Right lobe of liver (tissue), 6 donors: ENCODE data around the gene CDK14. TPM values are rescaled to one million over a fixed set of nuclear protein-coding genes. Genes with fewer than 3 reads are reported as not detected.
"Not testable (repeated sequence)": the region's sequence is repeated elsewhere in the genome, so short reads cannot be mapped to it uniquely, and the experiment has no call there.

Experiments used
- ATAC-seq, 4 donors: fragments of 200-7000 bp; cut with Tn5 transposase; one replicate each; pipeline ENCODE4 v1.9.1; 2020; ENCODE audit warnings: mild to moderate bottlenecking in 4 of 4, moderate library complexity in 4 of 4
- DNase-seq, 3 donors: peaks; one replicate each; pipeline ENCODE4 v3.0.0-alpha.2; 2020
- H3K27ac ChIP-seq, 3 donors: fragments of 200-600 bp; one replicate each; pipeline ENCODE4 v1.8.0; 2022
- H3K27me3 ChIP-seq, 2 donors: fragments of 200-600 bp; one replicate each; pipeline ENCODE4 v1.8.0; 2022
- H3K36me3 ChIP-seq, 4 donors: fragments of 200-600 bp; sonication (generic) in 1 of 4; one replicate each; pipeline versions ENCODE4 v1.5.1 to v1.8.0; 2017 to 2022; ENCODE audit warnings: control low read depth in 1 of 4
- H3K4me1 ChIP-seq, 4 donors: fragments of 200-600 bp; sonication (generic) in 1 of 4; one replicate each; pipeline versions ENCODE4 v1.5.1 to v1.8.0; 2017 to 2022; ENCODE audit warnings: control low read depth in 1 of 4
- H3K4me3 ChIP-seq, 3 donors: fragments of 200-600 bp; one replicate each; pipeline ENCODE4 v1.8.0; 2022
- H3K9me3 ChIP-seq, 4 donors: fragments of 200-600 bp; sonication (generic) in 1 of 4; one replicate each; pipeline versions ENCODE4 v1.5.1 to v1.8.0; 2017 to 2022; ENCODE audit warnings: control low read depth in 1 of 4
- POLR2A ChIP-seq: fragments of 450-650 bp; IDR thresholded peaks from one replicate; pipeline ENCODE4 v1.6.1; 2017; ENCODE audit warnings: antibody characterized with exemption, mild to moderate bottlenecking
- WGBS: methylation state at CpG from one replicate; pipeline ENCODE4 v1.1.6; 2018; ENCODE audit warnings: low coverage, low lambda C conversion rate; ENCODE audit not compliant: insufficient coverage; ENCODE audit errors: missing lambda C conversion rate; 5-methylcytosine and 5-hydroxymethylcytosine counted together
- intact Hi-C, 2 donors: fragments of 100-400 bp; cut with DNase I; formaldehyde crosslinking; loops; one replicate each; pipeline versions ENCODE4 v1.11.2 to v1.14.1; 2022
- total RNA-seq, 6 experiments: library from RNA; depleted of rRNA in 2 of 6; stranded (reverse); fragments of >200 nt in 2 of 6; fragmentation: NEBNext Ultra II Directional in 3 of 6; extraction: Animal tissue kit (Norgen Biotek cat#: 25700) in 3 of 6; gene quantifications; one replicate each; pipeline versions ENCODE4 v1.1.0 to v1.2.4, GENCODE V29; 2016 to 2023
- TF ChIP-seq, protein P1 (sequence below), 4 donors: fragments of 200-600 bp in 3 of 4; fragments of 450-650 bp in 1 of 4; IDR thresholded peaks; one replicate each; pipeline versions ENCODE4 v1.5.1 to v1.8.0; 2016 to 2022; ENCODE audit warnings: antibody characterized with exemption in 4 of 4, mild to moderate bottlenecking in 2 of 4
- donor health status: DM: no; HTN: yes; CAD: no.
- donor health status: DM: no; HTN: no; CAD: no.
- donor health status: DM: no; HTN: no; CAD: no.
- donor health status: DM: no; HTN: yes; CAD: no.
- donor health status: DM: no; HTN: yes; CAD: no.

CDK14 gene
- total RNA-seq, 6 experiments from 2014 or later: 12.6 to 28.7 (median 17.9) TPM

DNA sequence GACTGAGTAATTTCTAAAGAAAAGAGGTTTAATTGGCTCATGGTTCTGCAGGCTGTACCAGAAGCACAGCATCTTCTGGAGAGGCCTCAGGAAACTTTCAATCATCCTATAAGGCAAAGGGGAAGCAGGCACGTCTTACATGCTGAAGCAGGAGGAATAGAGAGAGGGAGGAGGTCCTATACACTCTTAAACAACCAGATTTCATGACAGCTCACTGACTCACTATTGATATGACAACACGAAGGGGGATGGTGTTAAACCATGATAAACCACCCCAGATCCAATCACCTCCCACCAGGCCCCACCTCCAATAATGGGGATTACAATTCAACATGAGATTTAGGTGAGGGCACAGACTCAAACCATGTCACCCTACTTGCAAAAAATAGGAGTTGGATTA lies 201.5 kb downstream of the CDK14 start:
- ATAC-seq (no peak), DNase-seq (no peak)
- no peak for TF ChIP-seq POLR2A
- TF ChIP-seq, protein P1, sequence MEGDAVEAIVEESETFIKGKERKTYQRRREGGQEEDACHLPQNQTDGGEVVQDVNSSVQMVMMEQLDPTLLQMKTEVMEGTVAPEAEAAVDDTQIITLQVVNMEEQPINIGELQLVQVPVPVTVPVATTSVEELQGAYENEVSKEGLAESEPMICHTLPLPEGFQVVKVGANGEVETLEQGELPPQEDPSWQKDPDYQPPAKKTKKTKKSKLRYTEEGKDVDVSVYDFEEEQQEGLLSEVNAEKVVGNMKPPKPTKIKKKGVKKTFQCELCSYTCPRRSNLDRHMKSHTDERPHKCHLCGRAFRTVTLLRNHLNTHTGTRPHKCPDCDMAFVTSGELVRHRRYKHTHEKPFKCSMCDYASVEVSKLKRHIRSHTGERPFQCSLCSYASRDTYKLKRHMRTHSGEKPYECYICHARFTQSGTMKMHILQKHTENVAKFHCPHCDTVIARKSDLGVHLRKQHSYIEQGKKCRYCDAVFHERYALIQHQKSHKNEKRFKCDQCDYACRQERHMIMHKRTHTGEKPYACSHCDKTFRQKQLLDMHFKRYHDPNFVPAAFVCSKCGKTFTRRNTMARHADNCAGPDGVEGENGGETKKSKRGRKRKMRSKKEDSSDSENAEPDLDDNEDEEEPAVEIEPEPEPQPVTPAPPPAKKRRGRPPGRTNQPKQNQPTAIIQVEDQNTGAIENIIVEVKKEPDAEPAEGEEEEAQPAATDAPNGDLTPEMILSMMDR (IDR thresholded peaks at IDR 0.05): no peak
- H3K27me3 ChIP-seq: no peaks in the 10 kb centered on the region
- no peak overlapping the region for H3K4me3 ChIP-seq
- intact Hi-C loops: no loop called here
- H3K36me3 ChIP-seq: no peaks in the 10 kb centered on the region
- H3K27ac ChIP-seq: no peak overlapping the region
- no peaks in the 10 kb centered on the region for H3K4me1 ChIP-seq
- 66% methylated on average over 2 of the region's 2 CpGs for WGBS
- H3K9me3 ChIP-seq: no peaks in the 10 kb centered on the region

DNA sequence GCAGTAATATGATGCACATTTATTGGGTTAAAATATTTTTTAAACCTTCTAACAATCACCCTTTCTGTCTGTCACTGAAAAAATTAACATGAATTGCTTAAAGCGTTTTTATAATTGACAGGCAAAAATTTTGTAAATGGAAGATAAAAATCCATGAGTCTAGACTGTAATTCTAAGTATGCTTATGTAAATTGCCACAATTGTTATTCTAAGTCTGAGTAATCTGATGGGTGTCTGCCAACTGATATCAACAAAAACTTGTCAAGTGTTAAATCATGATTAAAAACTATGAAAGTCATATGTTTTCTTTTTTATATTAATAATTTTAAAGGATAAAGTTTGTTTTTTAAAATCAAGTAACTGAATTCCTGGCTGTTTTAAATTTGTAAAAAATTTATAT lies 208.2 kb downstream of the CDK14 start:
- intact Hi-C loops: no loop called here
- TF ChIP-seq, protein P1 (IDR thresholded peaks at IDR 0.05): no peak
- no peak for TF ChIP-seq POLR2A
- no peaks in the 10 kb centered on the region for H3K9me3 ChIP-seq
- no peak overlapping the region for H3K4me3 ChIP-seq
- ATAC-seq (no peak), DNase-seq (no peak)
- no peaks in the 10 kb centered on the region for H3K27me3 ChIP-seq
- no peaks in the 10 kb centered on the region for H3K4me1 ChIP-seq
- H3K36me3 ChIP-seq: no peaks in the 10 kb centered on the region
- WGBS: 72% methylated on average over 1 of the region's 1 CpG
- H3K27ac ChIP-seq: no peak overlapping the region

DNA sequence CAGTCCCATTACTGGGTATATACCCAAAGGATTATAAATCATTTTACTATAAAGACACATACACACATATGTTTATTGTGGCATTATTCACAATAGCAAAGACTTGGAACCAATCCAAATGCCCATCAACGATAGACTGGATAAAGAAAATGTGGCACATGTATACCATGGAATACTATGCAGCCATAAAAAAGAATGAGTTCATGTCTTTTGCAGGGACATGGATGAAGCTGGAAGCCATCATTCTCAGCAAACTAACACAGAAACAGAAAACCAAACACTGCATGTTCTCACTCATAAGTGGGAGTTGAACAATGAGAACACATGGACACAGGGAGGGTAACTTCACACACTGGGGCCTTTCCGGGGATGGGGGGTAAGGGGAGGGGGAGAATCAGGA lies 219.4 kb downstream of the CDK14 start:
- H3K36me3 ChIP-seq, H3K4me3 ChIP-seq, H3K27me3 ChIP-seq, intact Hi-C loops, H3K27ac ChIP-seq, H3K9me3 ChIP-seq, H3K4me1 ChIP-seq, ATAC-seq, DNase-seq: not testable (repeated sequence)
- WGBS: 83% methylated on average over 2 of the region's 2 CpGs

DNA sequence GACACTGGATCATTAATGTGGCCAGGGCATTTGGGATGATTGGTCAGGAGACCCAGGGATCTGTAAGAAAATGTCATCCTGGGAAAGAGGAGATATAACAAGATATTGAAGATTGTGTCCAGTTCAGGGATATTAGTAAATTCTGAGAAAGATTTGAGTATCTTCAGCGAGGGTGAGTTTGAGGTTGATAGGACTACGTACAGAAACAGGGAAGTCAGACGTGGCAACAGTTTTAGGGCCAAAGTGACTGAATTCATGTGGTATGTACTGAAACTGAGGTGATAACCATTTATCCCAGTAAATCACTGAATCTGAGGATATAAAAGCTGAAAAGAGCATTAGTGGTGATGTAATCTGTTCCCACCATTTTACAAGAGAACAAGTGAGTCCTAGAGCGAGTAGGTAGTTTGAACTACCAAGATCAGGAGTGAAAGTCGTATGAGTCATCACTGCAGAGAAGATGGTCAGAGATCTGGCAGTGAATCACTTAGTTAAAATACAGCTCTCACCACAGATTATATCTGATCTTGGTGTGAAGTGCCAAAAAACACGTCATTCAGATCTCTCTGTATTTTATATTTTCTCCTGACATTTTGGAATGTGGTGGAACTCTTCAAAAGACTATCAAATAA lies 220.5 kb downstream of the CDK14 start:
- H3K9me3 ChIP-seq: no peaks in the 10 kb centered on the region
- TF ChIP-seq, protein P1 (IDR thresholded peaks at IDR 0.05): no peak
- no peak for TF ChIP-seq POLR2A
- no peaks in the 10 kb centered on the region for H3K36me3 ChIP-seq
- DNase-seq (no peak), ATAC-seq (peak in 3 of 4 donors; percentile 45 to 99 (median 81))
- intact Hi-C loops: no loop called here
- no peak overlapping the region for H3K27ac ChIP-seq
- no peak overlapping the region for H3K4me3 ChIP-seq
- H3K4me1 ChIP-seq: peaks cover 0 to 1% (median 0%) of the 10 kb centered on the region in 4 donors
- WGBS: 49% methylated on average over 5 of the region's 6 CpGs
- no peaks in the 10 kb centered on the region for H3K27me3 ChIP-seq

DNA sequence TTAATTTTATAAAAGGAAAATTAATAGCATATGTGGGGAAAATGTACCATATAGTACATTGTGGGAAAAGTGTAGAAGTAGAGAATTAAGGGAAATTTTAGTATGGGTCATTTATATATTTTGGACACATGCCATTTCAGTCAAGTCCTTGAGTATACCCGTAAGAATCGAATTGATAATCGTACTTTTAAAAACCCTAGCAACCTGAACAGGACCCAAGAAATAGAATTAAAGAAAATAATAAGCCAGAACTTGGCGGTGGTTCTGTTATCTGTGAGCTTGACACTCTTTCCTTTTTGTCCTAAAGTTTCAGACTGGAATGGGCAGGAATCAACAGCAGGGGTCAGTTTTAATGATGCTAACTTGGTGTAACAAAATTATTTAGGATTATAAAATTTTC lies 221.0 kb downstream of the CDK14 start:
- Histone ChIP-seq H3K9me3 (no peaks in the 10 kb centered on the region), H3K4me3 (no peak overlapping the region), H3K36me3 (no peaks in the 10 kb centered on the region), H3K4me1 (peaks cover 0 to 3% (median 0%) of the 10 kb centered on the region in 4 donors), H3K27me3 (no peaks in the 10 kb centered on the region), H3K27ac (no peak overlapping the region)
- ATAC-seq: no peak
- DNase-seq: no peak
- no peak for TF ChIP-seq POLR2A
- TF ChIP-seq, protein P1 (IDR thresholded peaks at IDR 0.05): no peak
- WGBS: 77% methylated on average over 4 of the region's 4 CpGs
- intact Hi-C loops: no loop called here
